Neural progenitor cell (in vitro differentiated cells): Measurements from ENCODE around the gene DIAPH2. TPM values are rescaled to one million over a fixed set of nuclear protein-coding genes. Genes with fewer than 3 reads are reported as not detected.

Source experiments
- DNase-seq: peaks from one replicate; pipeline ENCODE4 v3.0.0-alpha.2; 2016; ENCODE audit warnings: low spot score
- H2AFZ ChIP-seq: fragments of 200-600 bp; sonication (generic); replicated peaks from 2 replicates; pipeline ENCODE4 v1.6.1; 2016; ENCODE audit warnings: antibody characterized with exemption
- H3F3A ChIP-seq: fragments of 200-600 bp; sonication (generic); 2 replicates; pipeline ENCODE4 v1.6.1; 2016; ENCODE audit warnings: antibody characterized with exemption, low read depth
- H3K27ac ChIP-seq: fragments of 200-600 bp; sonication (generic); 2 replicates; pipeline ENCODE4 v1.5.1; 2016; ENCODE audit warnings: mild to moderate bottlenecking
- H3K27me3 ChIP-seq: fragments of 200-600 bp; sonication (generic); 2 replicates; pipeline ENCODE4 v1.6.1; 2016; ENCODE audit warnings: mild to moderate bottlenecking, moderate library complexity
- H3K36me3 ChIP-seq: fragments of 200-600 bp; sonication (generic); 2 replicates; pipeline ENCODE4 v1.5.1; 2016
- H3K4me1 ChIP-seq: fragments of 200-600 bp; sonication (generic); 2 replicates; pipeline ENCODE4 v1.6.1; 2016; ENCODE audit warnings: mixed run types
- H3K4me2 ChIP-seq: fragments of 200-600 bp; sonication (generic); 2 replicates; pipeline ENCODE4 v1.6.1; 2016
- H3K4me3 ChIP-seq: fragments of 200-600 bp; sonication (generic); 2 replicates; pipeline ENCODE4 v1.5.1; 2016
- H3K79me2 ChIP-seq: fragments of 200-600 bp; sonication (generic); 2 replicates; pipeline ENCODE4 v1.6.1; 2016; ENCODE audit warnings: low read depth
- H3K9ac ChIP-seq: fragments of 200-600 bp; sonication (generic); 2 replicates; pipeline ENCODE4 v1.6.1; 2016
- H3K9me3 ChIP-seq: fragments of 200-600 bp; sonication (generic); 2 replicates; pipeline ENCODE4 v1.5.1; 2016; ENCODE audit warnings: low read depth
- H4K20me1 ChIP-seq: fragments of 200-600 bp; sonication (generic); 2 replicates; pipeline ENCODE4 v1.6.1; 2016; ENCODE audit warnings: low read depth
- H3K27ac Mint-ChIP-seq: 3 replicates; pipeline ENCODE4 v1.8.0; 2021; ENCODE audit warnings: mixed read lengths
- H3K27me3 Mint-ChIP-seq: 2 replicates; pipeline ENCODE4 v1.8.0; 2022; ENCODE audit warnings: low read depth, mild to moderate bottlenecking, inconsistent platforms, moderate library complexity, mixed read lengths; ENCODE audit not compliant: insufficient read depth
- H3K36me3 Mint-ChIP-seq: 3 replicates; pipeline ENCODE4 v1.8.0; 2021; ENCODE audit warnings: mixed read lengths
- H3K4me1 Mint-ChIP-seq: 3 replicates; pipeline ENCODE4 v1.8.0; 2021; ENCODE audit warnings: mixed read lengths
- H3K4me3 Mint-ChIP-seq: 3 replicates; pipeline ENCODE4 v1.8.0; 2021; ENCODE audit warnings: mild to moderate bottlenecking, moderate library complexity, mixed read lengths
- H3K9me3 Mint-ChIP-seq: 3 replicates; pipeline ENCODE4 v1.8.0; 2020; ENCODE audit warnings: mixed read lengths
- EZH2 ChIP-seq: fragments of 200-600 bp; sonication (generic); IDR thresholded peaks from 2 replicates; pipeline ENCODE4 v1.6.1; 2017; ENCODE audit warnings: antibody characterized with exemption, mild to moderate bottlenecking, moderate library complexity
- EZH2phosphoT487 ChIP-seq: fragments of 200-600 bp; sonication (generic); IDR thresholded peaks from 2 replicates; pipeline ENCODE4 v1.6.1; 2017; ENCODE audit warnings: antibody characterized with exemption
- total RNA-seq: library from RNA; depleted of rRNA; stranded (reverse); fragments of >200 nt; gene quantifications from 2 replicates; pipeline ENCODE4 v1.2.3, GENCODE V29; 2015; ENCODE audit warnings: low replicate concordance
- TF ChIP-seq, protein P1 (sequence below): fragments of 200-600 bp; sonication (generic); IDR thresholded peaks from 2 replicates; pipeline ENCODE4 v1.5.1; 2017; ENCODE audit warnings: antibody characterized with exemption, mild to moderate bottlenecking

DIAPH2 gene
- total RNA-seq, 1 donor from 2014 or later, result 24.0 TPM

GRCh38 chrX:96761566-96761965 lies 76.9 kb downstream of the DIAPH2 start:
- H3K27me3 Mint-ChIP-seq, result no peaks in the 10 kb centered on the region
- no peaks in the 10 kb centered on the region for H3K9me3 Mint-ChIP-seq
- Histone ChIP-seq H3K4me1 (no peaks in the 10 kb centered on the region), H3K79me2 (no peaks in the 10 kb centered on the region), H3K4me3 (no peak overlapping the region), H2AFZ (no peak overlapping the region), H3K27ac (no peak overlapping the region), H4K20me1 (no peaks in the 10 kb centered on the region), H3K9me3 (no peaks in the 10 kb centered on the region), H3K36me3 (no peaks in the 10 kb centered on the region), H3K4me2 (no peak overlapping the region), H3K9ac (no peak overlapping the region), H3K27me3 (no peaks in the 10 kb centered on the region), H3F3A (no peaks in the 10 kb centered on the region)
- no peak overlapping the region for H3K4me3 Mint-ChIP-seq
- no peaks in the 10 kb centered on the region for H3K4me1 Mint-ChIP-seq
- H3K36me3 Mint-ChIP-seq, result peaks cover 2% of the 10 kb centered on the region
- DNase-seq, result no peak
- TF ChIP-seq EZH2, result no peak
- H3K27ac Mint-ChIP-seq, result no peak overlapping the region

- H3K27ac Mint-ChIP-seq, result no peak overlapping the region
- H3K36me3 Mint-ChIP-seq, result no peaks in the 10 kb centered on the region
- no peak overlapping the region for H3K27ac ChIP-seq
- H3K27me3 Mint-ChIP-seq, result peaks cover 2% of the 10 kb centered on the region
- no peak overlapping the region for H3K9ac ChIP-seq
- no peaks in the 10 kb centered on the region for H3K9me3 ChIP-seq
- no peaks in the 10 kb centered on the region for H3F3A ChIP-seq
- no peaks in the 10 kb centered on the region for H3K36me3 ChIP-seq
- H3K79me2 ChIP-seq, result no peaks in the 10 kb centered on the region
- H4K20me1 ChIP-seq, result no peaks in the 10 kb centered on the region
- no peak for DNase-seq
- no peak overlapping the region for H3K4me2 ChIP-seq
- H3K9me3 Mint-ChIP-seq, result no peaks in the 10 kb centered on the region
- H3K27me3 ChIP-seq, result no peaks in the 10 kb centered on the region
- H3K4me1 Mint-ChIP-seq, result no peaks in the 10 kb centered on the region
- TF ChIP-seq EZH2 (no peak), EZH2phosphoT487 (no peak)
- TF ChIP-seq, protein P1, sequence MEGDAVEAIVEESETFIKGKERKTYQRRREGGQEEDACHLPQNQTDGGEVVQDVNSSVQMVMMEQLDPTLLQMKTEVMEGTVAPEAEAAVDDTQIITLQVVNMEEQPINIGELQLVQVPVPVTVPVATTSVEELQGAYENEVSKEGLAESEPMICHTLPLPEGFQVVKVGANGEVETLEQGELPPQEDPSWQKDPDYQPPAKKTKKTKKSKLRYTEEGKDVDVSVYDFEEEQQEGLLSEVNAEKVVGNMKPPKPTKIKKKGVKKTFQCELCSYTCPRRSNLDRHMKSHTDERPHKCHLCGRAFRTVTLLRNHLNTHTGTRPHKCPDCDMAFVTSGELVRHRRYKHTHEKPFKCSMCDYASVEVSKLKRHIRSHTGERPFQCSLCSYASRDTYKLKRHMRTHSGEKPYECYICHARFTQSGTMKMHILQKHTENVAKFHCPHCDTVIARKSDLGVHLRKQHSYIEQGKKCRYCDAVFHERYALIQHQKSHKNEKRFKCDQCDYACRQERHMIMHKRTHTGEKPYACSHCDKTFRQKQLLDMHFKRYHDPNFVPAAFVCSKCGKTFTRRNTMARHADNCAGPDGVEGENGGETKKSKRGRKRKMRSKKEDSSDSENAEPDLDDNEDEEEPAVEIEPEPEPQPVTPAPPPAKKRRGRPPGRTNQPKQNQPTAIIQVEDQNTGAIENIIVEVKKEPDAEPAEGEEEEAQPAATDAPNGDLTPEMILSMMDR, result no peak
- H3K4me3 Mint-ChIP-seq, result no peak overlapping the region
- no peak overlapping the region for H2AFZ ChIP-seq
- H3K4me3 ChIP-seq, result no peak overlapping the region
- no peaks in the 10 kb centered on the region for H3K4me1 ChIP-seq
These were observed 79.0 kb downstream of the DIAPH2 start for GRCh38 chrX:96763608-96764007.

DNA sequence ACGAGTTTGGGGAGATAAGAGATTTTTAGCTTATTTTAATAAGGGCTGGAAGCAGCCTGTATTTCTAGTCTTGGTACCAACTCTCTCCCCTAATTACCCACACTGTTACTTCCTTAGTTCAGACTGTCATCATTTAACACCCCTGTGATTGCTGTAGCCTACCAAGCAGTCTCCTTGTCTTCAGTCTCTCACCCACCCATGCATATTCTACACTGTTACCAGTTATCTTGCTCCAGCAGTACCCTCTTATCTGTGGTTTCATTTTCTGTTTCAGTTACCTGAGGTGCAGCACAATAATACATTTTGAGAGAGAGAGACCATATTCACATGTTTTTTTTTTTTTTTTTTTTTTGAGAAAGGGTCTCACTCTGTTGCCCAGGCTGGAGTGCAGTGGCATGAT lies 80.2 kb downstream of the DIAPH2 start:
- no peaks in the 10 kb centered on the region for H4K20me1 ChIP-seq
- H3K79me2 ChIP-seq, result no peaks in the 10 kb centered on the region
- H3K4me3 Mint-ChIP-seq, result no peak overlapping the region
- H3K27ac Mint-ChIP-seq, result no peak overlapping the region
- no peak overlapping the region for H2AFZ ChIP-seq
- TF ChIP-seq EZH2phosphoT487, result no peak
- TF ChIP-seq, protein P1, result no peak
- no peak for TF ChIP-seq EZH2
- no peaks in the 10 kb centered on the region for H3K36me3 ChIP-seq
- H3K9ac ChIP-seq, result no peak overlapping the region
- no peak overlapping the region for H3K27ac ChIP-seq
- H3K36me3 Mint-ChIP-seq, result no peaks in the 10 kb centered on the region
- H3K27me3 Mint-ChIP-seq, result peaks cover 2% of the 10 kb centered on the region
- no peaks in the 10 kb centered on the region for H3K4me1 Mint-ChIP-seq
- H3K9me3 ChIP-seq, result no peaks in the 10 kb centered on the region
- H3K4me1 ChIP-seq, result no peaks in the 10 kb centered on the region
- no peaks in the 10 kb centered on the region for H3F3A ChIP-seq
- H3K27me3 ChIP-seq, result no peaks in the 10 kb centered on the region
- no peaks in the 10 kb centered on the region for H3K9me3 Mint-ChIP-seq
- H3K4me2 ChIP-seq, result no peak overlapping the region
- no peak for DNase-seq
- H3K4me3 ChIP-seq, result no peak overlapping the region

GRCh38 chrX:96770315-96770714 lies 85.7 kb downstream of the DIAPH2 start:
- no peak overlapping the region for H3K4me3 ChIP-seq
- H4K20me1 ChIP-seq, result no peaks in the 10 kb centered on the region
- no peak overlapping the region for H3K27ac Mint-ChIP-seq
- H3F3A ChIP-seq, result no peaks in the 10 kb centered on the region
- H3K4me1 Mint-ChIP-seq, result no peaks in the 10 kb centered on the region
- H3K4me3 Mint-ChIP-seq, result no peak overlapping the region
- H3K27ac ChIP-seq, result no peak overlapping the region
- H3K9ac ChIP-seq, result no peak overlapping the region
- TF ChIP-seq EZH2phosphoT487, result no peak
- TF ChIP-seq, protein P1, result peak; percentile 73
- no peaks in the 10 kb centered on the region for H3K36me3 Mint-ChIP-seq
- DNase-seq, result peak; percentile 17
- no peaks in the 10 kb centered on the region for H3K9me3 ChIP-seq
- no peaks in the 10 kb centered on the region for H3K9me3 Mint-ChIP-seq
- no peaks in the 10 kb centered on the region for H3K27me3 ChIP-seq
- peaks cover 5% of the 10 kb centered on the region for H3K27me3 Mint-ChIP-seq
- no peaks in the 10 kb centered on the region for H3K4me1 ChIP-seq
- no peaks in the 10 kb centered on the region for H3K79me2 ChIP-seq
- H2AFZ ChIP-seq, result no peak overlapping the region
- H3K36me3 ChIP-seq, result no peaks in the 10 kb centered on the region
- no peak overlapping the region for H3K4me2 ChIP-seq
